ENCODE measurements around the gene EFR3B. TPM values are rescaled to one million over a fixed set of nuclear protein-coding genes. Genes with fewer than 3 reads are reported as not detected.

Gene EFR3B
- total RNA-seq, 1 donor from 2014 or later, result 22.9 TPM

- no peak for DNase-seq
- Mint-ChIP-seq H3K4me3 (ENCODE audit: unreplicated experiment) (no peak overlapping the region), H3K4me1 (ENCODE audit: low read depth, unreplicated experiment) (peaks cover 5% of the 10 kb centered on the region), H3K27ac (ENCODE audit: unreplicated experiment) (no peak overlapping the region), H3K27me3 (ENCODE audit: unreplicated experiment) (peaks cover 4% of the 10 kb centered on the region), H3K9me3 (ENCODE audit: unreplicated experiment) (peaks cover 5% of the 10 kb centered on the region), H3K36me3 (ENCODE audit: unreplicated experiment) (peaks cover 5% of the 10 kb centered on the region)
- TF ChIP-seq CTCF (IDR thresholded peaks at IDR 0.05; ENCODE audit: partially characterized antibody, unreplicated experiment), result no peak
Measured at GRCh38 chr2:25026008-25026530, 15.8 kb upstream of the EFR3B start.

GRCh38 chr2:25029183-25029554 lies 12.7 kb upstream of the EFR3B start:
- peaks cover 5% of the 10 kb centered on the region for H3K4me1 Mint-ChIP-seq (ENCODE audit: low read depth, unreplicated experiment)
- no peak for TF ChIP-seq CTCF (IDR thresholded peaks at IDR 0.05; ENCODE audit: partially characterized antibody, unreplicated experiment)
- no peak overlapping the region for H3K4me3 Mint-ChIP-seq (ENCODE audit: unreplicated experiment)
- H3K27me3 Mint-ChIP-seq (ENCODE audit: unreplicated experiment), result peaks cover 7% of the 10 kb centered on the region
- H3K36me3 Mint-ChIP-seq (ENCODE audit: unreplicated experiment), result peaks cover 13% of the 10 kb centered on the region
- peaks cover 8% of the 10 kb centered on the region for H3K9me3 Mint-ChIP-seq (ENCODE audit: unreplicated experiment)
- no peak for DNase-seq
- H3K27ac Mint-ChIP-seq (ENCODE audit: unreplicated experiment), result no peak overlapping the region

GRCh38 chr2:25030702-25031101 lies 11.2 kb upstream of the EFR3B start:
- Mint-ChIP-seq H3K4me1 (ENCODE audit: low read depth, unreplicated experiment) (peaks cover 4% of the 10 kb centered on the region), H3K36me3 (ENCODE audit: unreplicated experiment) (peaks cover 15% of the 10 kb centered on the region), H3K27me3 (ENCODE audit: unreplicated experiment) (peaks cover 8% of the 10 kb centered on the region), H3K9me3 (ENCODE audit: unreplicated experiment) (peaks cover 8% of the 10 kb centered on the region), H3K4me3 (ENCODE audit: unreplicated experiment) (no peak overlapping the region), H3K27ac (ENCODE audit: unreplicated experiment) (no peak overlapping the region)
- TF ChIP-seq CTCF (IDR thresholded peaks at IDR 0.05; ENCODE audit: partially characterized antibody, unreplicated experiment), result no peak
- no peak for DNase-seq

DNA sequence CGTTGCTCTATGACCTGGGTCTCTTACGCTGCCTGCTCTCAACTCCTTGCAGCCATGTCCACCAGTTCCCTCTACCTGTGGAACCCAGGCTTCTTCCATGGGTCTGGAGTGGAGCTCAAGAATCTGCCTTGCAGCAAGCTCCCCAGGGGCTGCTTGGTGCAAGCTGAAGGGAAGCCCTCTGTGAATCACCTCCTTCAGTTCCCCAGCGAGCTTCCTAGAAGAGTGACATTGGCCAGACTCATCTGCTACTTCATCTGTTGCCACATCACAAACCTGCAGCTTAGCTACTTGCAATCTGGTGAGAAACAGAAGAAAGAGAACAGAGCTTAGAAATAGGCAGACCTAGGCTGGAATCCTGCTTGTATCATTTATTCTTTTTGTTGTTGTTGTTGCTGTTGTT lies 9.8 kb upstream of the EFR3B start:
- peaks cover 8% of the 10 kb centered on the region for H3K27me3 Mint-ChIP-seq (ENCODE audit: unreplicated experiment)
- peaks cover 7% of the 10 kb centered on the region for H3K9me3 Mint-ChIP-seq (ENCODE audit: unreplicated experiment)
- no peak for DNase-seq
- peaks cover 14% of the 10 kb centered on the region for H3K36me3 Mint-ChIP-seq (ENCODE audit: unreplicated experiment)
- TF ChIP-seq CTCF (IDR thresholded peaks at IDR 0.05; ENCODE audit: partially characterized antibody, unreplicated experiment), result no peak
- H3K4me3 Mint-ChIP-seq (ENCODE audit: unreplicated experiment), result no peak overlapping the region
- H3K4me1 Mint-ChIP-seq (ENCODE audit: low read depth, unreplicated experiment), result no peaks in the 10 kb centered on the region
- H3K27ac Mint-ChIP-seq (ENCODE audit: unreplicated experiment), result no peak overlapping the region

GRCh38 chr2:25032901-25033300 lies 9.0 kb upstream of the EFR3B start:
- H3K4me1 Mint-ChIP-seq (ENCODE audit: low read depth, unreplicated experiment), result no peaks in the 10 kb centered on the region
- H3K4me3 Mint-ChIP-seq (ENCODE audit: unreplicated experiment), result no peak overlapping the region
- peaks cover 10% of the 10 kb centered on the region for H3K36me3 Mint-ChIP-seq (ENCODE audit: unreplicated experiment)
- peaks cover 8% of the 10 kb centered on the region for H3K27me3 Mint-ChIP-seq (ENCODE audit: unreplicated experiment)
- H3K27ac Mint-ChIP-seq (ENCODE audit: unreplicated experiment), result no peak overlapping the region
- H3K9me3 Mint-ChIP-seq (ENCODE audit: unreplicated experiment), result peaks cover 9% of the 10 kb centered on the region
- no peak for TF ChIP-seq CTCF (IDR thresholded peaks at IDR 0.05; ENCODE audit: partially characterized antibody, unreplicated experiment)
- DNase-seq, result no peak

Data from glutamatergic neuron (in vitro differentiated cells).